DMS114 treated with DMSO at 0.1 percent for 48 hours (cell line): ENCODE measurements around the gene PAFAH1B2.
"Not testable (repeated sequence)": the region's sequence is repeated elsewhere in the genome, so short reads cannot be mapped to it uniquely, and the experiment has no call there.

Experiments used
- DNase-seq: peaks from one replicate; lab custom pipeline; 2025; ENCODE audit not compliant: unreplicated experiment; lab: John Stamatoyannopoulos, UW

PAFAH1B2 gene

DNA sequence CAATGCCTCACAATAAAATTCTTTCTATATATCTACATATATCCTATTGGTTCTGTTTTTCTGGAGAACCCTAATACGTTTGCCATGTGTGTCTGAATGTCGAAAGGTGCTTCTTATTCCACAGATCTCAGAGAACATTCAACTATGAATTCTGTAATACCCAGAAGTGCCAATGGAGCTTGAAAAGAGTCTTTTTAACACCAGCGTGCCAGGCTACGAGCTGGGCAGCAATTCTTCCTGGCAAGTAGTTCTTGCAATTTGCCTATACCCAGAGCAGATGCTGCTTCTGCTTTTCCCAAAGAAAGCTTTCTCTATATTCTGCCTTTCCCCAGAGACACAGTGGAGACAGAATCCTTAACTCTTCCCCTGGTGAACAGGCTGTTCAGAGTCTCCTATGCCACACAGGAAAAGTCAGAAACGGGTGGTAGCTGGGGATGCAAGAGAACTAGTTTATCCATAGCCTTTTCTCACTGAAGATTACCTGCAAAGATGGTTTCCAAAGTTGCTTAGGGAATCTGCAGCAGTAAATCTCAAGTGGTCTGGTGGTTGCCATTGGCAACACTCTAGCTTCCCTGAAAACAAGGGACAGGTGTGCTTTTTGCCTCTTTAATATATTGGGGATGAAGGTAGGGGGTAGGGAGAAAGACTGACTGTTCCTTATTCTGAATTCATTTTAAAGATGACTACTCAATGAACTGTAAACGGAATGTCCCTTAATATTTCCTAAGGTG is 16.8 kb upstream of the PAFAH1B2 start:
- no peak for DNase-seq

DNA sequence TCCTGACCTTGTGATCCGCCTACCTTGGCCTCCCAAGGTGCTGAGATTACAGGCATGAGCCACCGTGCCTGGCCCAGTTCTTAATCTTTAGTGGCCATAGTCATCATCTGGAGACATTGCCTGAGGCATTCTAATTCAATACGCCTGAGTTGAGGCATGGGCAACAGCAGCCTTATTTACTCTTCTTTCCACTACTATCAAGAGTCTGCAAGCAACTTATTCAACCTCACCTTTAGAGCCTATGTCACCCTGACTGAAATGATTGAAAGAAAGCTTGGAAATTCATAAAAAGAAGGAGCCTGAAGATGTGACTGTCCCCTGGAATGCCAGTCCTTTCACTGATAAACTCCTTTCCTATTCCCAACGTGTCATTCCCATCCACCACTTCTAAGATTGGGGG is 15.8 kb upstream of the PAFAH1B2 start:
- DNase-seq: no peak

DNA sequence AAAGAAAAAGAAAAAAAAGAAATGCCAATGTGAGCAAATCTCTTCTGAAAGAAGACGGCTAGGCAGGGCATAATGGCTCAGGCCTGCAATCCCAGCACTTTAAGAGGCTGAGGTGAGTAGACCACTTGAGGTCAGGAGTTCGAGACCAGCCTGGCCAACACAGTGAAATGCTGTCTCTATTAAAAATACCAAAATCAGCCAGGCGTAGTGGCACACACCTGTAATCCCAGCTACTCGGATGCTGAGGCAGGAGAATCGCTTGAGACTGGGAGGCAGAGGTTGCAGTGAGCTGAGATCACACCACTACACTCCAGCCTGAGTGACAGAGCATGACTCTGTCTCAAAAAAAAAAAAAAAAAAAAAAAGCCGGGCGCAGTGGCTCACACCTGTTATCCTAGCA is 13.7 kb upstream of the PAFAH1B2 start:
- not testable (repeated sequence) for DNase-seq

DNA sequence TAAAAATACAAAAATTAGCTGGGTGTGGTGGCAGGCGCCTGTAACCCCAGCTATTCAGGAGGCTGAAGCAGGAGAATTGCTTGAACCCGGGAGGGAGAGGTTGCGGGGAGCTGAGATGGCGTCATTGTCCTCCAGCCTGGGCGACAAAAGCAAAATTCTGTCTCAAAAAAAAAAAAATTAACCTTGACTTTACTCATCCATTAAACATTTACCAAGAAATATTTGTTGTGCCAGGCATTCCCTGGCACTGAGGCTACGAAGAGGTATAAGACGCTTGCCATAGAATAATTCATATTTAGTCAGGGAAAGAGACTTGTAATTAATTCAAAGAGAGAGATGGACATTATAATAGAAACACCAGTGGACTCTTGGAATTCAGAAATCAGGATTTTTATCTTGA is 13.2 kb upstream of the PAFAH1B2 start:
- no peak for DNase-seq

DNA sequence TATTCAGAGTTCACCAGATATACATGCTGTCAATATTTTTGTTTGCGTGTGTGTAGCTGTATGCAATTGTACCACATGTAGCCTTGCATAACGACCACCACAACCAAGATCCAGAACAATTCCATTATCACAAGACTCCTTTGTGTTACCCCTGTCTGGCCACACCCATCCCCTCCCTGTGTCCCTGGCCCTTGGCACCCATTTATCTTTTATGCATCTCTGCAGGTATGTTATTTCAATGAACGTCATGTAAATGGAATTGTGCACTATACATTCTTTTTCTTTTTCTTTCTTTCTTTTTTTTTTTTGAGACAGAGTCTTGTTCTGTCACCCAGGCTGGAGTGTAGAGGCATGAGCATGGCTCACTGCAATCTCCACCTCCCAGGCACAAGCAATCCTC is 9.7 kb upstream of the PAFAH1B2 start:
- no peak for DNase-seq

DNA sequence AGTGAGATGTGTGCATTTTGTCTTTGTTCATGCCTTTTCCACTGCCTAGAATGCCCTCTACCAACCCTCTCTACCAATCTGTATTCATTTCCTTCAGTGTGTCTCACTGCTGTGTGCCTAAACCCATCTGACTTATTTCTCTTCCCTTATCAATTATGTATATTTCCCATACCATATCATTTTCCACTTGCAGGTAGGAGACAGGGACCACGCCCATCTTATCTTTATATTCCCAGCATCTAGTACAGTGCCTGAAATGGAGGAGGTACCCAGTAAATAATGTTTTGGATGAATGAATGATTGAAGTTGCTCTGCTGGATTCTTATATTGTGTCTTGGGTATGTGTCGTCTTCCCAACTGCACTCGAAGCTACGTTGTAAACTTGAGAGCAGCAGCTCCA is 9.1 kb upstream of the PAFAH1B2 start:
- not testable (repeated sequence) for DNase-seq

DNA sequence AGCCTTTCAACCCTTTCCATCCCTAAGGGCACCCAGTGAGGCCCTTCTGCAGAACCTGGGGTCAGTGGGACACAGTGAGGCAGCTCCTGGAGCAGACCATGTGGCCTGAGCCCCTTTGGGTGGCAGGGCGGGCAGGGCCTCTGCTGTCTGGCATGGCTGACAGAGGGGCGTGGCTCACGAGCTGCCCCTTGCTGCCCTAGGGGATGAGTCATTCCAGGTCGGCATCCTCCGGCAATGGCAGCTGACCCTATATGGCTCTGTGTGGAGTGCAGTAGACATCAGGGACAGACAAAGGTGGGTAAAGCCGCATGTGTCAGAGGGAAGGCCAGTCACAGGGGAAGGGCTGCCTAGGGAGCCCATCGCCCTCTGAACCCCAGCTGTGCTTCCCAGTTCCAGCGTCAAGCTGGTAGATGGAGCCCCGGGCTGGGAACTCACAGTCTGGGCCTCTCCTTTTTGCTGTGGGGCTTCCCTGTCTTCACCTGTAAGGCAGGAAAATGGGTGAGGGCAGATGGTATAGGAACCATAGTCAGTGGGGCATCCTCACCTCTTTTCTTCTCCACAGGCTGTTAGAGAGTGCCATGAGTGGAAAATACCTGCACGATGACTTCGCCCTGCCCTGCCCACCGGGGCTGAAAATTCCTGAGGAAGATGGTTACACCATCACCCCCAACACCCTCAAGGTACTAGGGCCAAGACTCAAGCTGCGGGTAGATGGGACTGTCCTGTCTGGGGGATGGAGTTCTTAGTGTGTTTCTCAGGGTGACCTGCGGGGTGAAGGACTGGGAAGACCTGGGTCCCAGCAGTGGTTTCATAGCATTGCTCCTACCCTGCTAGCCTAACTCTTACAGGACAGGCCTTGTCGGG is 6.6 kb upstream of the PAFAH1B2 start:
- DNase-seq: not testable (repeated sequence)

DNA sequence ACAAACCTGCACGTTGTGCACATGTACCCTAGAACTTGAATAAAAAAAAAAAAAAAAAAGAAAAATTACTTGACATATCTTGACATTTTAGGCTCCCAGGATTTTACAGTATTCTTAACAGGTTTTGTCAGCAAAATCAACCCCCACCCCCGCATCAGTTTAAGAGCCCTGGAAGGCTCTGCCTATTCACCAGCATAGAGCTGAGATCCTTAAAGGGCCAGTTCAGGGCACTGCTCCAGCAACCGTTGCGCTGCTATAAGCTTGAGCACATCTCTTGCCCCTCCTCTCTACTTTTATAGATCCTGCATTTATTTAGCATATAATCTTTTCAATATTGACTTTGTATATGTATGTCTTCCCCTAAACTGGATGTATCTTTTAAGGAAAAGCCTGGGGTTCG is 697 bp upstream of the PAFAH1B2 start:
- DNase-seq: peak; percentile 14

DNA sequence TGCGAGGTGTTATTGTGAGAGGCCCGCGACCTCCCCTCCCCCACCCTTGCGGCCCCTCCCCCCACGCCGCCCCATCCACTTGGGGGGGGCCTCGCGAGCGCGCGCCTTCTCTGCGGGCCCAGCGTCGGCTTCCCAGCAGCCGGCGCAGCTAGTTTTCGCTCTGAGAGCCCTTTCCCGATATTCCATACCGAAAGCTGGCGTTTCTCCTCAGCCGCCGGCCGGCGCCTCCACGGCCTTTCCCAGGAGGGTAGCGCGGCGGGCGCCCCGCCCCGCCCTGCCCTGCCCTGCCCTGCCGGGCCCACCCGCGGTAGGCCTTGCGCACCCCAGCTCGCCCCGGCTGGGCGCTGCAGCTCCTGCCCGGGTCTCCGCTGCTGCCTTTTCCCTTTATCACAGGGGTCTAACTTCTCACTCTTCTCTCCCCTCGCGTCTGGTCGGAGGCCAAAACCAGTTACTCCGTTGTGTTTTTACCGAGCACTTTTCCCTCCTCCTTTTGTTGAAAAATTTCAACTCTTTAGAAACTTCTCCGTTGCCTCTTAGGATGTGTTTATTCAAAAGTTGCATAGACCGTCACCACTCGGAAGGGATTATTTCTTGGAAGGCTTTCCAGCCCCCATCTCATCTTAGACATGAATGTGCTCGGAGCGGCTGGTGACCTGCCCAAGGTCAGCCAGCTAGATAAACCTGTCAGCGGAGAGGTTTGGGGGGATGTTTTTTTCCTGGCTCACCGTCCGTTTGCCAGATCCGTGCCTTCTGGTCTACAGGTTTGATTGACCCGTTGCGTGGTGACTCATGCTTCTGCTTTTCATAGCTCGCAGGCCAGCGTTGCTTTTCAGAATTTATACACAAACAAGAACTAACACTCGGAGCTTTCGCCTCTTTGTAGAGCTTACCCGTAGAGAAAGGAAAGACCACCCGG is 648 bp downstream of the PAFAH1B2 start:
- no peak for DNase-seq

DNA sequence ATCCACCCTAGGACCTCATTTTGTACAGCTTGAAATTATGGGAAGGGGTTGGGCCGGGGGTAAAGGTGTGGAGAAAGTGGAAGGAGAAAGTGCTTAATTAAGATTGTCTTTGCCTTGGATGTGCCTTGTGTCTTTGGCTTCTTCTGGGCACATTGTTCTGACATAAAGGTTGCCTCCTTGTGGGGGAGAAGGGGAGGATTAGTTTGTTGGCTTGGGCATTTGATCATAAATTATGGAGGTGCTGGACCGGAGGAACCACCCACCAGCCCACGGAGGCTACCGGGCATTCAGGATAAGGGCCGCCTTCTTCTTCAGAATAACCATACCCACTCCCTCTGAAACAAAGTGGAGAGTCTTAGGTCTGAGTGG is 1.3 kb downstream of the PAFAH1B2 start:
- peak; percentile 44 for DNase-seq

DNA sequence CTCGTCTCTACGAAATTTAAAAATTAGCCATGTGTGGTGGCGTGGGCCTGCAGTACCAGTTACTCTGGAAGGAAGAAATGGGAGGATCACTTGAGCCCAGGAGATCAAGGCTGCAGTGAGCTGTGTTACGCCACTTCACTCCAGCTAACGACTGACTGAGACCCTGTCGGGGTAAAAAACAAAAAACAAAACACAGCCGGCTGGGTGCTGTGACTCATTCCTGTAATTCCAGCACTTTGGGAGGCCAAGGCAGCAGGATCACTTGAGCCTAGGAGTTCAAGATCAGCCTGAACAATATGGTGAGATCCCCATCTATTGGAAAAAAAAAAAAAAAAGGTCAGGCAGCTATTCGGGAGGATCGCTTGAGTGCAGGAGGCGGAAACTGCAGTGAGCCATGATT is 2.4 kb downstream of the PAFAH1B2 start:
- DNase-seq: no peak

DNA sequence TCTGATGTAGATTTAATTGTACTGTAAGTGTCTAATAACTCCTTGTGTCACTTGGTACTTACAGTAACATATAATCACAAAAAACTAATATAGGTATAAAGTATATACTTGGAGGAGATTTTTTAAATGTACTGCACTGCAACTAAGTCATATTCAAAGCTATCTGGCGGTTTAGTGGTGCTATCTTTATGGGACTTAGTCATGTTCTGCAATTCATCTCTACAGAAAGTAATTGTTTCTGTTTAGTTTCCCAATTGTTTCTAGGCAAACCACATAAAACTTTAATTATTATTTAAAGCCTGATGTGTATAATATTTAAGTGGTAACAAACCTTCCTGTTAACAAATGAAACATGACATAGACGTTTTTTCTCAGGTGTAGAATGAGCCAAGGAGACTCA is 8.0 kb downstream of the PAFAH1B2 start:
- DNase-seq: no peak

DNA sequence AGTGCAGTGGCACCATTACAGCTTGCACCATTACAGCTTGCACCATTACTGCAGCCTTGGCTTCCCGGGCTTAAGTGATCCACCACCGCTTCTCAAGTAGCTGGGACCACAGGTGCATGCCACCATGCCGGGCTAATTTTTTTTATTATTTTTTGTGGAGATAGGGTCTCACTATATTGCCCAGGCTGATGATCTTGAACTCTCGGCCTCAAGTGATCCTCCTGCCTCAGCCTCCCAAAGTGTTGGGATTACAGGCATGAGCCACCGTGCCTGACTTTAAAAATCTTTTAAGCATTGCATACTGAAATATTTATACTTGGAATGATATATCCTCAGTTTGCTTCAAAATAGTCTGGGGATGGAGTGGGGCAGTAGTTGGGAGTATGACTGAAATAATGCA is 10.4 kb downstream of the PAFAH1B2 start:
- DNase-seq: no peak

DNA sequence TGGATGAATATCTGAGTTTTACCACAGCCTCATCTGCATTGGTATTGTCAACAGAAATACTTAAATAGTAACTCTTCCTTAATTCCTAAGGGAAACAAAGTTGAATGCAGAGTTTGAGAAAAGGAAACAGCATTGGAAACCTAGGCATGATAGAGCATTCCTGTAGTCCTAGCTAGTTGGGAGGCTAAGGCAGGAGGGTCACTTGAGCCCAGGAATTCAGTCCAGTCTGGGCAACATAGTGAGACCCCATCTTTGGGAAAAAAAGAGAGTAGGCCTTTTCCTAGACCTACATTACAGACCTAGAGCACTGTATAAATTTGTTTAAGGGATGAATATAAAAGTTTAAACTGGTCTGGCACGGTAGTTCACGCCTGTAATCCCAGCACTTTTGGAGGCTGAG is 13.4 kb downstream of the PAFAH1B2 start:
- DNase-seq: no peak

DNA sequence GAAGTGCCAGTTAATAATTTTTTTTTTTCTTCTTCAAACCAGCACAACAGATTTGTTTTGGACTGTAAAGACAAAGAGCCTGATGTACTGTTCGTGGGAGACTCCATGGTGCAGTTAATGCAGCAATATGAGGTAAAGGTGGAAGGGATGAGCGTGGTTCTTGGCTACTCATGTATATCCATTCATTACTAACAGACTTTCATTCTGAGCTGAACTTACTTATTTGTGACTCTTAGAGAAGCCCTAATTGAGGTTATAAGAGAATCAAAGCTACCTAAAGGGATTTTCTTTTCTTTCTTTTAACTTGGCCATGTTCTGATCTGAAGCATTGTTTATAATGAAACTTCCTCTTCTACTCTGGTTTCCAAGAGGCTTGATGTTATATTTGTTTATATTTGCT is 15.8 kb downstream of the PAFAH1B2 start:
- DNase-seq: no peak

DNA sequence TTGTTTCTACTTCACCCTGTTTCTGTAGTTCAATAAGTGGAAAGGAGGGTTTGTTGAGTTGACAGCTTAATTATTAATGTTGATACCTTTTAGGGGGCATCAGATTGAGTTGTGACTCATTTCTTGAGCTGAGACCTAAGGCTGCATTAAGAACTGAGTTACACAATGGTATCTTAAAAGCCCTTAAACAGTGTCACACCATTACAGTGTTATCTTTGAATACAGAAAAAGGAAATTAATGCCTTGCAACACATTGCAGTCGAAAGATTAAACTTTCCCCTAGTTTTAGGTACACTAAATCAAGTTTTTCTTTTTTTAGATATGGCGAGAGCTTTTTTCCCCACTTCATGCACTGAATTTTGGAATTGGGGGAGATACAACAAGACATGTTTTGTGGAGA is 16.7 kb downstream of the PAFAH1B2 start:
- DNase-seq: no peak

DNA sequence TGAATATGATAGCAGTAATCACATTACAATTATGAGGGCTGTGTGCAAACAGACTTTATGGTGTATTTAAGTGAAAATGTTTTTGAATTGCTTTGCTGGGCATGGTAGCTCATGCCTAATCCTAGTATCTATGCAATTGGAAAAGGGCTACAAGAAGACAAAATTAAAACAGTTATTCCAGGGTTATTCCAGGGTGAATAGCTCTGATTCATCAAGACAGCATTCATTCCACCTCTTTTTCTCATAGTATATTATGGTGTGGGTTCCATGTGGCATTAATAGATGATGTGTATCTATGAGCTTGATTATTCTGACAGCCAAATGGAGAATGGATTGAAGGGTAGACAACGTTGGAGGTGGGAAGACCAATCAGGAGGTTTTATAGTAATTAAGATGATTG is 22.4 kb downstream of the PAFAH1B2 start:
- DNase-seq: no peak

DNA sequence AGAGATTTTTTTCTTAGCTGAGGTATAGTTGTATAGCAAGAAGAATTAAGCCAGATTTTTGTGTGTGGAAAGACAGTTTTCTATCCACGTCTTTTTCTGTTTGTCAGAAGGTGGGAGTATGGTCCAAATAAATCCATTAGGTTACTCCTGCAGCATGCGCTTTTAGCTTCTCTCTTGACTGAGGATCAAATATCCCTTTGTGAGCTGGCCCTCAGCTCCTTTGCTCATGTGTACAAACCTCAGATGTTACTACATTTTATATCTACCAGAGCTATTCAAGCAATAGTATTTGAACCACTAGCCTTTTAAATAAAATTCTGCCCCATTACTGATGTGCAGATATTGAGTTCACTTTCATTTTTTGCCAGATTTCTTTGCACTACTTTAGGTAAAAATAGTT is 25.6 kb downstream of the PAFAH1B2 start:
- no peak for DNase-seq

DNA sequence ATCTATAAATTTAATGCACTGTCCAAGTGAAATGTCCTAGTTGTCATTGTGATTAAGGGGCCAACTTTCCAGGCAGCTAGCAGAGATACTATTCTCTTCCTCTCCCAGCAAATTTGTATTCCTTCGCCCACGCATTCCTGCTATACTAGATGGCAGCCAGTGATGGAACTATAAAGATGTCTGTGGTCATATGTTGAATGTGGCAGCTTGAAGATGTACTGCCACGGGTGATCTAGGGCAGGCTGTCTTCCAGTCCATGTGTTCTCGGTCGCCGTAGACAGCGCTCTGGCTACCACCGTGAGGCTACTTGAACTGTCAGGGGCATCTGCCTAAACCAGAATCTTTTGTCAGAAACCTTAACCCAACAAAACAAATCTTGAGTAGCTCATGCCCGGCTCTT is 26.1 kb downstream of the PAFAH1B2 start:
- no peak for DNase-seq

DNA sequence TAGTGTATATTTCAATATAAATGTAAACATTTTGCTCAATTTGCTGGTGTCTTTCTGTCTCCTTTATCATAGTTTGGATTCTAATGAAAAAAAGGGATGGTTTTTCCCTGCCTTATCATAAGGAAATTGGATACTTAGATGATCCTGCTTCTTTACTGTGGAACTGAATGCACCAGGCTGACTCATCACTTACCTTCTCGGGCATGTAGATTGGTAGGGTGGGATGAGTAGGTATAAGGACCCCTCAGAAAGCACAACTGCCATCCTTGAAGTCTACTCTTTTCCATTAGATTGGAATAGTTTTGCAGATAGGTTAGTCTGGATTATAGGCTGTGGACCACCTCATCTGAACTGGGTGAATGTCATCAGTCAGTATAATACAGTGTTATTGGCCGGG is 26.9 kb downstream of the PAFAH1B2 start:
- no peak for DNase-seq

DNA sequence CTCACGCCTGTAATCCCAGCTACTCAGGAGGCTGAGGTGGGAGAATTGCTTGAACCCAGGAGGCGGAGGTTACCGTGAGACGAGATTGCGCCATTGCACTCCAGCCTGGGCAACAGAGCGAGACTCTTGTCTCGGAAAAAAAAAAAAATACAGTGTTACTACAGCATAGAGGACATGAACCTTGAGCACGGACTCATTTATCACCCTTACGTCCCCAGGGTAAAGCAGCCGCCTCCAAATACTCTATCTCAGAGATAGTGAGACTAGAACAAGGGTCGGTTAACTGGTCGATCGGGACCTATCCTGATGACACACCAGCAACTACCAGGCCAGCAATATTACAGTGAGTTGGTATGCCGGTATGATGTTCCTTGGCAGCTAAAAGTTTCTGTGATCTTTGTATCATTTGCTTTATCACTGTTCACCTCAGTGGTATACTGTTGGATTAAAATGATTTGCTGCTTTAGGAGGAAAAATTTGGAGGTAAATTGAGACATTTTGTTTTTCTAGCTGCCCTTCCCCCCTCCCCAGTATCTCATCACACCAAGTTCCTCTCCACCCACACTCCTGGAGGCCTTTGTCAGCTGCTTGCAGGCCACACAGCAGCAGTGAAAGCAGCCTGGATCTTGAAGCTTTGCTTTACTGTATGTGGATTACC is 27.4 kb downstream of the PAFAH1B2 start:
- no peak for DNase-seq
